ENCODE data around the gene COQ2. TPM values are rescaled to one million over a fixed set of nuclear protein-coding genes. Genes with fewer than 3 reads are reported as not detected.

COQ2 gene
- total RNA-seq, 1 donor from 2014 or later = 27.3 TPM

- H3K27me3 ChIP-seq (ENCODE audit: low read depth) = no peaks in the 10 kb centered on the region
- DNase-seq = no peak
- TF ChIP-seq CTCF (IDR thresholded peaks at IDR 0.05; ENCODE audit: borderline replicate concordance) = no peak
- peaks cover 78% of the 10 kb centered on the region for H3K36me3 ChIP-seq
- H3K4me1 ChIP-seq = no peaks in the 10 kb centered on the region
- H3K27ac ChIP-seq (replicated peaks) = no peak overlapping the region
- H3K4me3 ChIP-seq = no peak overlapping the region
- no peaks in the 10 kb centered on the region for H3K9me3 ChIP-seq (replicated peaks)
- intact Hi-C loops (cut with micrococcal nuclease) = loop anchor here (10.0 kb wide), 1 partner anchor 213 kb away; no protein-coding TSS in a partner anchor
Measured at GRCh38 chr4:83267830-83268475, 16.6 kb downstream of the COQ2 start.

GRCh38 chr4:83267121-83267829, 17.3 kb downstream of the COQ2 start:
- no peak overlapping the region for H3K4me3 ChIP-seq
- H3K9me3 ChIP-seq (replicated peaks) = no peaks in the 10 kb centered on the region
- intact Hi-C loops (cut with micrococcal nuclease) = loop anchor here (10.0 kb wide), 1 partner anchor 212 kb away; no protein-coding TSS in a partner anchor
- no peak overlapping the region for H3K27ac ChIP-seq (replicated peaks)
- no peak for DNase-seq
- H3K4me1 ChIP-seq = no peaks in the 10 kb centered on the region
- no peak for TF ChIP-seq CTCF (IDR thresholded peaks at IDR 0.05; ENCODE audit: borderline replicate concordance)
- H3K27me3 ChIP-seq (ENCODE audit: low read depth) = no peaks in the 10 kb centered on the region
- peaks cover 76% of the 10 kb centered on the region for H3K36me3 ChIP-seq

- Histone ChIP-seq H3K36me3 (peaks cover 77% of the 10 kb centered on the region), H3K4me3 (no peak overlapping the region), H3K4me1 (no peaks in the 10 kb centered on the region), H3K27me3 (ENCODE audit: low read depth) (no peaks in the 10 kb centered on the region), H3K9me3 (replicated peaks) (no peaks in the 10 kb centered on the region), H3K27ac (replicated peaks) (no peak overlapping the region)
- no peak for TF ChIP-seq CTCF (IDR thresholded peaks at IDR 0.05; ENCODE audit: borderline replicate concordance)
- intact Hi-C loops (cut with micrococcal nuclease) = loop anchor here (10.0 kb wide), 1 partner anchor 212 kb away; no protein-coding TSS in a partner anchor
- DNase-seq = no peak
Measured at GRCh38 chr4:83266689-83267088, 17.9 kb downstream of the COQ2 start.

DNA sequence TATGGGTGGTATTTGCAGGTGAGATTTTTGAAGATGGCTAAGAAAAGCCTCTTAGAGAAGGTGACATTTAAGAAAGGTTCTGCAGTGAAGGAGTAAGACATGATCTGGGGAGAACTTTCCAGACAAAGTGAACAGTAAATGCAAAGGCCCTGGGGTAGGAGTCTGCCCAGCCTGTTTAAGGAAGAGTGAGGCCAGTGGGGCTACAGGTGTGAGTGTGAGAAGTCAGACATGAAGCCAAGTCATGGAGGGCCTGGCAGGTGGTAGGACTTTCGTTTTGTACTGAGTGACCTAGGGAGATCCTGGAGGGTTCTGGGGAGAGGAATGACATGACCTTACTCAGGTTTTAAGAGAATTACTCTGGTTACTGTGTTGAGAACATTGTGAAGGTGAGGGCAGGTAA, 21.5 kb downstream of the COQ2 start:
- no peak for TF ChIP-seq CTCF (IDR thresholded peaks at IDR 0.05; ENCODE audit: borderline replicate concordance)
- Histone ChIP-seq H3K9me3 (replicated peaks) (no peaks in the 10 kb centered on the region), H3K27ac (replicated peaks) (no peak overlapping the region), H3K4me3 (no peak overlapping the region), H3K36me3 (peaks cover 61% of the 10 kb centered on the region), H3K27me3 (ENCODE audit: low read depth) (no peaks in the 10 kb centered on the region), H3K4me1 (peaks cover 16% of the 10 kb centered on the region)
- intact Hi-C loops (cut with micrococcal nuclease) = loop anchor here (10.0 kb wide), 1 partner anchor 208 kb away; no protein-coding TSS in a partner anchor
- no peak for DNase-seq

GRCh38 chr4:83262682-83263081, 21.9 kb downstream of the COQ2 start:
- DNase-seq = no peak
- Histone ChIP-seq H3K4me3 (no peak overlapping the region), H3K36me3 (peaks cover 57% of the 10 kb centered on the region), H3K4me1 (peaks cover 16% of the 10 kb centered on the region), H3K27me3 (ENCODE audit: low read depth) (no peaks in the 10 kb centered on the region), H3K27ac (replicated peaks) (no peak overlapping the region), H3K9me3 (replicated peaks) (no peaks in the 10 kb centered on the region)
- no peak for TF ChIP-seq CTCF (IDR thresholded peaks at IDR 0.05; ENCODE audit: borderline replicate concordance)
- intact Hi-C loops (cut with micrococcal nuclease) = loop anchor here (10.0 kb wide), 1 partner anchor 208 kb away; no protein-coding TSS in a partner anchor
